Measurements from ENCODE around the gene CISD3.

CISD3 gene

DNA sequence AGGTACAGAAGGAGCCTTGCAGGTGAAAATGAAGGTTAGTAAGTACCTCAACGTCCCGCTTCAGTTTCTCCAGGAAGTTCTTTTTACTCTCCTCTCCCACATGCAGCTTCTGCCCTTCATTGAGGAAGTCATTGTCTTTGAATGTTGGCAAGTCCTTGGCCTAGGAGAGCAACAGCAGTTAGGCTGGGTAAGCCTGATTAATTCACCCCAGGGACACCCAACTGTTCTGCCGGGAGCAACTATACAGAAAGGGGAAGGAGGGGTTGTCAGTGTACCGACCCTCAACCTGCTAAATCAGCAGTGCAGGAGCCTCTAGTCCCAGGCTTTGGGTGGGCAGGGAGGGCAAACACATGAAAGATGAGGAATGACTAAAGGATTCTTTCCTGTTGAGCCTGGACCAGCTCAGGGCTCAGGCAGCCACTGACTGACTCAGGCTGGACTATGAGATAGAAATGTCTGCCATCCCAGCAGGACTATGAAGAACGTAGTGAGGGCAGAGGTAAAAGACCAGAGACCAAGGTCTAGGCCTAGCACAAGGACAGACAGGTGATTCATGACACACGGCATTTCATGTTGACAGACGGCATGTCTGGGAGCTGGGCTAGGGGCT, 47.6 kb downstream of the CISD3 start:
- no peak for DNase-seq (ENCODE audit: low read depth)
- TF ChIP-seq, protein P1, sequence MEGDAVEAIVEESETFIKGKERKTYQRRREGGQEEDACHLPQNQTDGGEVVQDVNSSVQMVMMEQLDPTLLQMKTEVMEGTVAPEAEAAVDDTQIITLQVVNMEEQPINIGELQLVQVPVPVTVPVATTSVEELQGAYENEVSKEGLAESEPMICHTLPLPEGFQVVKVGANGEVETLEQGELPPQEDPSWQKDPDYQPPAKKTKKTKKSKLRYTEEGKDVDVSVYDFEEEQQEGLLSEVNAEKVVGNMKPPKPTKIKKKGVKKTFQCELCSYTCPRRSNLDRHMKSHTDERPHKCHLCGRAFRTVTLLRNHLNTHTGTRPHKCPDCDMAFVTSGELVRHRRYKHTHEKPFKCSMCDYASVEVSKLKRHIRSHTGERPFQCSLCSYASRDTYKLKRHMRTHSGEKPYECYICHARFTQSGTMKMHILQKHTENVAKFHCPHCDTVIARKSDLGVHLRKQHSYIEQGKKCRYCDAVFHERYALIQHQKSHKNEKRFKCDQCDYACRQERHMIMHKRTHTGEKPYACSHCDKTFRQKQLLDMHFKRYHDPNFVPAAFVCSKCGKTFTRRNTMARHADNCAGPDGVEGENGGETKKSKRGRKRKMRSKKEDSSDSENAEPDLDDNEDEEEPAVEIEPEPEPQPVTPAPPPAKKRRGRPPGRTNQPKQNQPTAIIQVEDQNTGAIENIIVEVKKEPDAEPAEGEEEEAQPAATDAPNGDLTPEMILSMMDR (conservative IDR thresholded peaks at IDR 0.05; ENCODE audit: control insufficient read depth, insufficient read depth, low read depth, low read length), result no peak
- H3K4me3 ChIP-seq (ENCODE audit: control insufficient read depth, low read depth, low read length), result no peak overlapping the region

- no peak overlapping the region for H3K4me3 ChIP-seq (ENCODE audit: control insufficient read depth, low read depth, low read length)
- TF ChIP-seq, protein P1 (conservative IDR thresholded peaks at IDR 0.05; ENCODE audit: control insufficient read depth, insufficient read depth, low read depth, low read length), result no peak
- DNase-seq (ENCODE audit: low read depth), result no peak
These were observed 50.0 kb downstream of the CISD3 start for GRCh38 chr17:38779965-38780752.

DNA sequence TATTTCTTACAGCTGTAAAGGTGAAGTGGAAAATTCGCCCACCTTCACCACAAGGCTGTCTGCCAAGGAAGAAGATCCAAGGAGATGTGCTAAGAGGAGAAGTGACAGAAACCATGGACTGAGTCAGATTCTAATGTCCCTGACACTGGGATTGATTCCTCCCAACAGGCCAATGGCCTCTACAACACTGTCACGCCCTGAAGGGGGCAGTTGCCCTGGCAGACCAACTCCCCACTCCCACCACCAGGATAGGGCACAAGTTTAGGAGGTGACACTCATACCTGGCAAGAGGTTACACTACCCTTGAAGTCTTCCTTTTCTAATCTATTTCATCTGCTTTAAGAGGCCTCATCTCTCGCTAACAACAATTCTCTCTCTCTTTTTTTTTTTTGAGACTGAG, 53.1 kb downstream of the CISD3 start:
- TF ChIP-seq, protein P1 (conservative IDR thresholded peaks at IDR 0.05; ENCODE audit: control insufficient read depth, insufficient read depth, low read depth, low read length), result no peak
- H3K4me3 ChIP-seq (ENCODE audit: control insufficient read depth, low read depth, low read length), result no peak overlapping the region
- DNase-seq (ENCODE audit: low read depth), result no peak

Measured in fibroblast of mammary gland (primary cell).